H1 (cell line): Measurements from ENCODE around the gene NCAPG. TPM values are rescaled to one million over a fixed set of nuclear protein-coding genes. Genes with fewer than 3 reads are reported as not detected.

Experiments used
- CTCF ChIA-PET: fragments of 300-600 bp; sonication (Branson Sonifier 250); formaldehyde crosslinking; loops from one replicate; lab custom pipeline; 2021; ENCODE audit not compliant: partially characterized antibody; lab: Charles Lee
- POLR2A ChIA-PET: fragments of 300-600 bp; sonication (Branson Sonifier 250); formaldehyde crosslinking; loops from one replicate; lab custom pipeline; 2021; ENCODE audit warnings: inconsistent platforms; ENCODE audit not compliant: partially characterized antibody; lab: Charles Lee
- DNase-seq, 2 experiments: peaks; one replicate each; pipeline versions ENCODE4 v3.0.0 to v3.0.0-alpha.2; 2010 to 2022; ENCODE audit warnings: low spot score in 2 of 2, low read depth in 1 of 2, mixed read lengths in 1 of 2
- FAIRE-seq: peaks from 2 replicates; lab custom pipeline; 2011; peaks lifted over from hg19 to GRCh38; lab: Jason Lieb, UNC
- H2AFZ ChIP-seq: 2 replicates; pipeline ENCODE4 v1.8.1; 2012; ENCODE audit warnings: low read length, inconsistent platforms
- H2AK5ac ChIP-seq: 2 replicates; pipeline ENCODE4 v1.6.1; 2013; ENCODE audit warnings: low read depth, low read length
- H2BK120ac ChIP-seq: replicated peaks from 2 replicates; pipeline ENCODE3; 2013; ENCODE audit warnings: low read depth, low read length, inconsistent platforms
- H2BK12ac ChIP-seq: 2 replicates; pipeline ENCODE4 v1.6.1; 2013; ENCODE audit warnings: low read depth, low read length
- H2BK15ac ChIP-seq: 2 replicates; pipeline ENCODE4 v1.6.1; 2013; ENCODE audit warnings: low read length
- H2BK20ac ChIP-seq: 2 replicates; pipeline ENCODE4 v1.6.1; 2013; ENCODE audit warnings: low read length
- H2BK5ac ChIP-seq: 2 replicates; pipeline ENCODE4 v1.6.1; 2013; ENCODE audit warnings: low read depth, low read length
- H3K14ac ChIP-seq: 2 replicates; pipeline ENCODE4 v1.6.1; 2013; ENCODE audit warnings: inconsistent platforms; ENCODE audit not compliant: insufficient read length
- H3K18ac ChIP-seq: 2 replicates; pipeline ENCODE4 v1.6.1; 2013; ENCODE audit warnings: low read length; ENCODE audit errors: extremely low read depth
- H3K23ac ChIP-seq: 2 replicates; pipeline ENCODE4 v1.6.1; 2013; ENCODE audit warnings: inconsistent platforms; ENCODE audit not compliant: insufficient read length
- H3K23me2 ChIP-seq: 2 replicates; pipeline ENCODE4 v1.6.1; 2013; ENCODE audit warnings: low read depth, low read length
- H3K27ac ChIP-seq: 2 replicates; pipeline ENCODE4 v1.6.1; 2011; ENCODE audit warnings: low read depth, low read length, inconsistent platforms
- H3K27me3 ChIP-seq, 4 experiments: replicated peaks in 1 of 4; 1 replicate in 1 of 4; 2 replicates in 3 of 4; pipeline versions ENCODE4 v1.6.1 to v1.8.1; 2011 to 2013; ENCODE audit warnings: low read length in 3 of 4, mild to moderate bottlenecking in 3 of 4, inconsistent platforms in 2 of 4, mixed read lengths in 2 of 4, moderate library complexity in 1 of 4; ENCODE audit not compliant: control insufficient read depth in 3 of 4, insufficient read depth in 3 of 4; ENCODE audit errors: extremely low read depth in 1 of 4
- H3K36me3 ChIP-seq, 4 experiments: 2 replicates each; pipeline versions ENCODE4 v1.6.1 to v1.8.1; 2011 to 2013; ENCODE audit warnings: mild to moderate bottlenecking in 4 of 4, low read length in 3 of 4, moderate library complexity in 2 of 4, control low read depth in 1 of 4, inconsistent platforms in 1 of 4; ENCODE audit not compliant: insufficient read depth in 4 of 4, control insufficient read depth in 2 of 4
- H3K4ac ChIP-seq: replicated peaks from 2 replicates; pipeline ENCODE3; 2013; ENCODE audit warnings: low read length, low read depth, mixed read lengths, inconsistent platforms; ENCODE audit not compliant: insufficient read length
- H3K4me1 ChIP-seq, 4 experiments: replicated peaks in 1 of 4; 1 replicate in 1 of 4; 2 replicates in 3 of 4; pipeline versions ENCODE4 v1.6.1 to v1.8.1; 2011 to 2013; ENCODE audit warnings: low read length in 3 of 4, inconsistent platforms in 2 of 4, mixed read lengths in 1 of 4; ENCODE audit not compliant: insufficient read depth in 4 of 4, control insufficient read depth in 3 of 4
- H3K4me2 ChIP-seq, 2 experiments: 2 replicates each; pipeline versions ENCODE4 v1.6.1 to v1.8.1; 2011 to 2013; ENCODE audit warnings: low read depth in 2 of 2, low read length in 2 of 2, control low read depth in 1 of 2, inconsistent platforms in 1 of 2, mild to moderate bottlenecking in 1 of 2; ENCODE audit not compliant: insufficient read depth in 1 of 2
- H3K4me3 ChIP-seq, 4 experiments: fragments of 200-600, 300-600 bp in 1 of 4; sonication (generic), shearing (Covaris generic), sonication (Bioruptor Twin) in 1 of 4; 2 replicates each; pipeline versions ENCODE4 v1.5.1 to v1.8.1; 2011 to 2016; ENCODE audit warnings: low read length in 4 of 4, low read depth in 3 of 4, control low read depth in 2 of 4, inconsistent platforms in 2 of 4, mild to moderate bottlenecking in 2 of 4, mixed read lengths in 1 of 4, moderate library complexity in 1 of 4; ENCODE audit not compliant: insufficient read depth in 2 of 4; ENCODE audit errors: extremely low read depth in 1 of 4
- H3K56ac ChIP-seq: replicated peaks from 2 replicates; pipeline ENCODE3; 2013; ENCODE audit warnings: low read depth, mild to moderate bottlenecking, mixed read lengths, low read length, inconsistent platforms; ENCODE audit not compliant: insufficient read length
- H3K79me1 ChIP-seq: 2 replicates; pipeline ENCODE4 v1.6.1; 2013; ENCODE audit warnings: low read depth, low read length, control low read depth
- H3K79me2 ChIP-seq, 2 experiments: 2 replicates each; pipeline versions ENCODE4 v1.6.1 to v1.8.1; 2012 to 2013; ENCODE audit warnings: low read length in 2 of 2, mild to moderate bottlenecking in 2 of 2, inconsistent platforms in 1 of 2; ENCODE audit not compliant: insufficient read depth in 2 of 2, control insufficient read depth in 1 of 2
- H3K9ac ChIP-seq, 4 experiments: replicated peaks in 1 of 4; 1 replicate in 1 of 4; 2 replicates in 3 of 4; pipeline versions ENCODE4 v1.6.1 to v1.8.1; 2011 to 2013; ENCODE audit warnings: low read depth in 3 of 4, low read length in 3 of 4, control low read depth in 2 of 4, mild to moderate bottlenecking in 2 of 4, moderate library complexity in 2 of 4, inconsistent platforms in 1 of 4; ENCODE audit errors: extremely low read depth in 1 of 4
- H3K9me3 ChIP-seq, 2 experiments: 2 replicates each; pipeline versions ENCODE4 v1.6.1 to v1.8.1; 2012 to 2013; ENCODE audit warnings: mild to moderate bottlenecking in 2 of 2, moderate library complexity in 2 of 2, control low read depth in 1 of 2, inconsistent platforms in 1 of 2, low read depth in 1 of 2, low read length in 1 of 2, mixed read lengths in 1 of 2; ENCODE audit not compliant: insufficient read depth in 2 of 2
- H4K20me1 ChIP-seq, 2 experiments: replicated peaks in 1 of 2; 2 replicates each; pipeline versions ENCODE3 to v1.8.1; 2011 to 2013; ENCODE audit warnings: inconsistent platforms in 2 of 2, low read length in 2 of 2, mild to moderate bottlenecking in 1 of 2; ENCODE audit not compliant: insufficient read depth in 2 of 2, control insufficient read depth in 1 of 2
- H4K5ac ChIP-seq: 2 replicates; pipeline ENCODE4 v1.6.1; 2013; ENCODE audit warnings: low read length, low read depth, mixed read lengths, inconsistent platforms; ENCODE audit not compliant: insufficient read length
- H4K8ac ChIP-seq: 2 replicates; pipeline ENCODE4 v1.8.0; 2013; ENCODE audit warnings: mild to moderate bottlenecking, moderate library complexity, low read length, inconsistent platforms; ENCODE audit not compliant: insufficient read depth; ENCODE audit errors: extremely low read depth
- H4K91ac ChIP-seq: replicated peaks from 2 replicates; pipeline ENCODE3; 2013; ENCODE audit warnings: low read length, mixed read lengths, inconsistent platforms; ENCODE audit not compliant: insufficient read length
- ASH2L ChIP-seq: fragments of 200-600, 300-600 bp; sonication (generic); IDR thresholded peaks from one replicate; pipeline ENCODE4 v1.7.1; 2017; ENCODE audit warnings: low read length
- BACH1 ChIP-seq: IDR thresholded peaks from 2 replicates; pipeline ENCODE4 v1.6.1; 2012; ENCODE audit warnings: low read length, improper control_type of control experiment
- HDAC2 ChIP-seq, 2 experiments: fragments of 300-600 bp in 1 of 2; sonication (generic) in 1 of 2; IDR thresholded peaks; 2 replicates each; pipeline ENCODE4 v1.6.1; 2011 to 2012; ENCODE audit warnings: low read depth in 2 of 2, low read length in 2 of 2, mild to moderate bottlenecking in 2 of 2, moderate library complexity in 2 of 2, borderline replicate concordance in 1 of 2, inconsistent platforms in 1 of 2
- MAFK ChIP-seq: IDR thresholded peaks from 2 replicates; pipeline ENCODE4 v1.6.1; 2012; ENCODE audit warnings: low read depth, mild to moderate bottlenecking, improper control_type of control experiment, low read length
- PHF8 ChIP-seq: fragments of 200-600 bp; sonication (generic); conservative IDR thresholded peaks from 2 replicates; pipeline ENCODE4 v1.7.1; 2012; ENCODE audit warnings: low read depth, mild to moderate bottlenecking, inconsistent platforms, low read length, moderate library complexity
- RXRA ChIP-seq: IDR thresholded peaks from 2 replicates; pipeline ENCODE4 v1.6.1; 2011; ENCODE audit warnings: low read depth, mild to moderate bottlenecking, low read length, moderate library complexity; ENCODE audit not compliant: insufficient read depth
- SIX5 ChIP-seq: IDR thresholded peaks from 2 replicates; pipeline ENCODE4 v1.6.1; 2011; ENCODE audit warnings: mild to moderate bottlenecking, low read depth, low read length
- WGBS, 2 experiments: shearing (Covaris generic) in 1 of 2; methylation state at CpG; one replicate each; pipeline versions ENCODE4 v1.1.6 to v1.1.7; 2013 to 2015; ENCODE audit warnings: low lambda C conversion rate in 2 of 2, mixed read lengths in 2 of 2, inconsistent platforms in 1 of 2, low coverage in 1 of 2, missing lambda C conversion rate in 1 of 2; ENCODE audit not compliant: insufficient replicate concordance in 2 of 2, insufficient coverage in 1 of 2, insufficient read length in 1 of 2; ENCODE audit errors: extremely low coverage in 1 of 2, missing lambda C conversion rate in 1 of 2; 5-methylcytosine and 5-hydroxymethylcytosine counted together
- polyA plus RNA-seq, 7 experiments: library from polyadenylated mRNA; depleted of rRNA in 3 of 7; stranded (reverse) in 5 of 7; unstranded in 2 of 7; fragments of >200 nt in 5 of 7; fragments of 200-250 nt in 2 of 7; gene quantifications; 1 replicate in 5 of 7; 2 replicates in 1 of 7; 4 replicates in 1 of 7; pipeline versions ENCODE4 v1.2.1 to v1.2.3, GENCODE V29; 2011 to 2013; ENCODE audit warnings: missing spikeins in 2 of 7, mixed read lengths in 2 of 7
- total RNA-seq: library from RNA; stranded (reverse); fragmentation: NEBNext Ultra II Directional; extraction: Animal tissue kit (Norgen Biotek cat#: 25700); gene quantifications from 2 replicates; pipeline ENCODE4 v1.2.1, GENCODE V29; 2021
- TF ChIP-seq, protein P1 (sequence below): IDR thresholded peaks from 2 replicates; pipeline ENCODE4 v1.6.1; 2012; ENCODE audit warnings: low read length, inconsistent platforms

Gene NCAPG
- total and polyA plus RNA-seq, 2 of the 8 experiments (the other 6 are each of a cell fraction or from before 2014, with no cell fraction given), result 12.9 to 52.3 TPM

GRCh38 chr4:17781300-17782287 lies 29.2 kb upstream of the NCAPG start, which contains the start of gene FAM184B:
FAM184B (minus strand) TSS chr4:17781621; CDS start chr4:17781299, 322 bp downstream.
- Histone ChIP-seq H2AK5ac (no peak within 1 kb of the TSS), H3K23me2 (peaks cover 13% of the 10 kb centered on the region; the same call in 1 of the 2 replicates), H3K4me3 (peak within 1 kb of the TSS; percentile 16 to 62 (median 40)), H3K9ac (no peak within 1 kb of the TSS; a peak in 2 of 7 replicates), H3K79me2 (no peaks in the 10 kb centered on the region), H3K9me3 (no peaks in the 10 kb centered on the region), H3K18ac (peak within 1 kb of the TSS; percentile 60; the same call in 1 of the 2 replicates), H3K79me1 (no peaks in the 10 kb centered on the region), H3K14ac (no peak within 1 kb of the TSS), H3K4me1 (peaks cover 0 to 14% (median 6%) of the 10 kb centered on the region in 4 experiments; a peak in 5 of 7 replicates), H4K20me1 (peaks cover 0 to 1% of the 10 kb centered on the region in 2 experiments), H2BK5ac (no peak within 1 kb of the TSS), H3K4me2 (peak within 1 kb of the TSS; percentile 82 to 92), H3K36me3 (no peaks in the 10 kb centered on the region), H3K4ac (no peak within 1 kb of the TSS), H3K27me3 (peaks cover 21 to 36% (median 32%) of the 10 kb centered on the region in 4 experiments), H3K23ac (no peak within 1 kb of the TSS), H2BK120ac (no peak within 1 kb of the TSS), H4K8ac (peak within 1 kb of the TSS; percentile 91; the same call in 1 of the 2 replicates), H3K27ac (no peak within 1 kb of the TSS), H2BK20ac (no peak within 1 kb of the TSS), H2BK12ac (peak within 1 kb of the TSS; percentile 63; the same call in 1 of the 2 replicates), H4K5ac (no peak within 1 kb of the TSS), H4K91ac (peak within 1 kb of the TSS; percentile 10), H3K56ac (no peak within 1 kb of the TSS), H2AFZ (peak within 1 kb of the TSS; percentile 43), H2BK15ac (no peak within 1 kb of the TSS)
- DNase-seq (peak in 1 of 2 experiments; percentile 70), FAIRE-seq (no peak)
- POLR2A ChIA-PET, result interaction anchor here (0.7 to 2.0 kb wide), 7 partner anchors 8 to 166 kb away, joined by 3 to 5 read pairs (median 4); partner anchors contain the start of genes DCAF16 and NCAPG
- 3% methylated on average over 40 of the region's 82 CpGs; no CpG with 5 or more reads in 1 of the 2 experiments for WGBS, 2 experiments
- CTCF ChIA-PET, result interaction anchor here (0.7 to 1.1 kb wide), 5 partner anchors 9 to 135 kb away, joined by 3 to 4 read pairs (median 3); no protein-coding TSS in a partner anchor
- TF ChIP-seq RXRA (no peak), BACH1 (no peak), PHF8 (peak; percentile 43; the same call in 1 of the 2 replicates), SIX5 (no peak), ASH2L (no peak), HDAC2 (IDR thresholded peaks at IDR 0.05; ENCODE audit: borderline replicate concordance in 1 of 2, low read depth in 2 of 2, low read length in 2 of 2) (0 out of 4 replicates have a peak, but pooled peaks of 1 of the 2 experiments have one; percentile 14), MAFK (no peak)
- TF ChIP-seq, protein P1, sequence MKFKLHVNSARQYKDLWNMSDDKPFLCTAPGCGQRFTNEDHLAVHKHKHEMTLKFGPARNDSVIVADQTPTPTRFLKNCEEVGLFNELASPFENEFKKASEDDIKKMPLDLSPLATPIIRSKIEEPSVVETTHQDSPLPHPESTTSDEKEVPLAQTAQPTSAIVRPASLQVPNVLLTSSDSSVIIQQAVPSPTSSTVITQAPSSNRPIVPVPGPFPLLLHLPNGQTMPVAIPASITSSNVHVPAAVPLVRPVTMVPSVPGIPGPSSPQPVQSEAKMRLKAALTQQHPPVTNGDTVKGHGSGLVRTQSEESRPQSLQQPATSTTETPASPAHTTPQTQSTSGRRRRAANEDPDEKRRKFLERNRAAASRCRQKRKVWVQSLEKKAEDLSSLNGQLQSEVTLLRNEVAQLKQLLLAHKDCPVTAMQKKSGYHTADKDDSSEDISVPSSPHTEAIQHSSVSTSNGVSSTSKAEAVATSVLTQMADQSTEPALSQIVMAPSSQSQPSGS, result no peak
